GM23338 (cell line): ENCODE measurements around the gene ST7L. TPM values are rescaled to one million over a fixed set of nuclear protein-coding genes. Genes with fewer than 3 reads are reported as not detected.

Source experiments
- ATAC-seq: fragments of 200-7000 bp; cut with Tn5 transposase; 3 replicates; pipeline ENCODE4 v1.9.1; 2020
- DNase-seq: peaks from one replicate; pipeline ENCODE4 v3.0.0-alpha.2; 2015; ENCODE audit warnings: low spot score
- H2AFZ ChIP-seq: fragments of 200-600 bp; sonication (generic); 2 replicates; pipeline ENCODE4 v1.8.0; 2016; ENCODE audit warnings: antibody characterized with exemption, mild to moderate bottlenecking, moderate library complexity
- H3F3A ChIP-seq: fragments of 200-600 bp; sonication (generic); replicated peaks from 2 replicates; pipeline ENCODE4 v1.8.0; 2017; ENCODE audit warnings: antibody characterized with exemption, mixed run types, low read depth
- H3K27ac ChIP-seq: fragments of 200-600 bp; sonication (generic); 2 replicates; pipeline ENCODE4 v1.6.1; 2016; ENCODE audit warnings: low read depth
- H3K27me3 ChIP-seq: fragments of 200-600 bp; sonication (generic); 2 replicates; pipeline ENCODE4 v1.8.0; 2016; ENCODE audit warnings: mild to moderate bottlenecking, mixed run types, moderate library complexity; ENCODE audit not compliant: insufficient read depth
- H3K36me3 ChIP-seq: fragments of 200-600 bp; sonication (generic); 2 replicates; pipeline ENCODE4 v1.8.0; 2016; ENCODE audit warnings: mild to moderate bottlenecking; ENCODE audit not compliant: insufficient read depth
- H3K4me1 ChIP-seq: fragments of 200-600 bp; sonication (generic); 2 replicates; pipeline ENCODE4 v1.8.0; 2016; ENCODE audit warnings: mild to moderate bottlenecking, moderate library complexity; ENCODE audit not compliant: insufficient read depth
- H3K4me2 ChIP-seq: fragments of 200-600 bp; sonication (generic); 2 replicates; pipeline ENCODE4 v1.7.1; 2017; ENCODE audit warnings: mixed run types
- H3K4me3 ChIP-seq: fragments of 200-600 bp; sonication (generic); 2 replicates; pipeline ENCODE4 v1.6.1; 2016; ENCODE audit warnings: mixed run types
- H3K79me2 ChIP-seq: fragments of 200-600 bp; sonication (generic); replicated peaks from 2 replicates; pipeline ENCODE4 v1.8.0; 2017; ENCODE audit warnings: mild to moderate bottlenecking; ENCODE audit not compliant: insufficient read depth
- H3K9me2 ChIP-seq: fragments of 200-600 bp; sonication (generic); 2 replicates; pipeline ENCODE4 v1.8.0; 2017; ENCODE audit not compliant: insufficient read depth
- H4K20me1 ChIP-seq: fragments of 200-600 bp; sonication (generic); replicated peaks from 2 replicates; pipeline ENCODE4 v1.8.0; 2017; ENCODE audit warnings: mild to moderate bottlenecking; ENCODE audit not compliant: insufficient read depth
- H3K27ac Mint-ChIP-seq: 2 replicates; pipeline ENCODE4 v1.8.0; 2020; ENCODE audit warnings: inconsistent platforms, mild to moderate bottlenecking, moderate library complexity, mixed read lengths
- H3K27me3 Mint-ChIP-seq: 3 replicates; pipeline ENCODE4 v1.8.0; 2022; ENCODE audit warnings: low read depth, mild to moderate bottlenecking, moderate library complexity, mixed read lengths, inconsistent platforms; ENCODE audit not compliant: insufficient read depth, poor library complexity
- H3K36me3 Mint-ChIP-seq: 3 replicates; pipeline ENCODE4 v1.8.0; 2021; ENCODE audit warnings: low read depth, mild to moderate bottlenecking, inconsistent platforms, moderate library complexity, mixed read lengths
- H3K4me1 Mint-ChIP-seq: 3 replicates; pipeline ENCODE4 v1.8.0; 2020; ENCODE audit warnings: mild to moderate bottlenecking, inconsistent platforms, mixed read lengths
- H3K4me3 Mint-ChIP-seq: 3 replicates; pipeline ENCODE4 v1.8.0; 2021; ENCODE audit warnings: moderate library complexity, mild to moderate bottlenecking, inconsistent platforms, mixed read lengths
- H3K9me3 Mint-ChIP-seq: 3 replicates; pipeline ENCODE4 v1.8.0; 2020; ENCODE audit warnings: moderate library complexity, mild to moderate bottlenecking, inconsistent platforms, mixed read lengths
- CTCF ChIP-seq, 2 experiments: fragments of 200-600 bp in 1 of 2; sonication (generic) in 1 of 2; conservative IDR thresholded peaks; 2 replicates each; pipeline versions ENCODE4 v1.5.1 to v1.6.1; 2016 to 2017; ENCODE audit warnings: antibody characterized with exemption in 2 of 2, low read depth in 2 of 2, mild to moderate bottlenecking in 2 of 2, moderate library complexity in 1 of 2
- ETS1 ChIP-seq: IDR thresholded peaks from 2 replicates; pipeline ENCODE4 v1.6.1; 2016; ENCODE audit warnings: antibody characterized with exemption
- EZH2 ChIP-seq: fragments of 200-600 bp; sonication (generic); IDR thresholded peaks from one replicate; pipeline ENCODE4 v1.8.0; 2017; ENCODE audit warnings: antibody characterized with exemption, mild to moderate bottlenecking, low read depth; ENCODE audit not compliant: unreplicated experiment
- EZH2phosphoT487 ChIP-seq: fragments of 200-600 bp; sonication (generic); IDR thresholded peaks from one replicate; pipeline ENCODE4 v1.8.1; 2018; ENCODE audit warnings: antibody characterized with exemption; ENCODE audit not compliant: unreplicated experiment
- NANOG ChIP-seq: IDR thresholded peaks from 2 replicates; pipeline ENCODE4 v1.6.1; 2016; ENCODE audit warnings: antibody characterized with exemption, borderline replicate concordance
- REST ChIP-seq: IDR thresholded peaks from one replicate; pipeline ENCODE4 v1.6.1; 2018; ENCODE audit warnings: antibody characterized with exemption; ENCODE audit not compliant: unreplicated experiment
- ZNF331 ChIP-seq: fragments of 250-450 bp; sonication (Bioruptor Pico); IDR thresholded peaks from 2 replicates; pipeline ENCODE4 v1.5.0; 2020; ENCODE audit warnings: low read depth, mild to moderate bottlenecking, moderate library complexity
- polyA plus RNA-seq: library from polyadenylated mRNA; unstranded; fragments of >200 nt; fragmentation: Nextera tagmentation; extraction: Ambion mirVana; gene quantifications from 2 replicates; pipeline ENCODE4 v1.2.1, GENCODE V29; 2016
- total RNA-seq: library from RNA; depleted of rRNA; stranded (reverse); fragments of >200 nt; shearing (Covaris generic); gene quantifications from 2 replicates; pipeline ENCODE4 v1.2.3, GENCODE V29; 2014

The ST7L gene
- total and polyA plus RNA-seq, 2 experiments from 2014 or later, result 18.2 to 21.0 TPM

- no peaks in the 10 kb centered on the region for H3K9me2 ChIP-seq
- Mint-ChIP-seq H3K9me3 (no peaks in the 10 kb centered on the region), H3K4me1 (no peaks in the 10 kb centered on the region), H3K36me3 (no peaks in the 10 kb centered on the region), H3K4me3 (no peak overlapping the region), H3K27ac (no peak overlapping the region), H3K27me3 (peaks cover 1% of the 10 kb centered on the region)
- DNase-seq, result no peak
- TF ChIP-seq ETS1, result no peak
- TF ChIP-seq NANOG, result no peak
- no peak for TF ChIP-seq ZNF331 (CRISPR knock-in tag)
- no peak for TF ChIP-seq EZH2phosphoT487
- TF ChIP-seq EZH2, result no peak
- TF ChIP-seq REST, result no peak
- no peak for TF ChIP-seq CTCF (conservative IDR thresholded peaks at IDR 0.05; ENCODE audit: low read depth in 2 of 2)
- no peaks in the 10 kb centered on the region for H3K36me3 ChIP-seq
- no peaks in the 10 kb centered on the region for H3F3A ChIP-seq
- H3K79me2 ChIP-seq, result no peaks in the 10 kb centered on the region
- H3K4me3 ChIP-seq, result no peak overlapping the region
- H3K27me3 ChIP-seq, result no peaks in the 10 kb centered on the region
- no peak overlapping the region for H3K27ac ChIP-seq
- H3K4me2 ChIP-seq, result no peak overlapping the region
- H3K4me1 ChIP-seq, result no peaks in the 10 kb centered on the region
- H2AFZ ChIP-seq, result no peak overlapping the region
- no peak for ATAC-seq
- 0 out of 2 replicates have a peak, but pooled peaks cover 5% of the 10 kb centered on the region for H4K20me1 ChIP-seq
These were observed 76.6 kb downstream of the ST7L start for GRCh38 chr1:112542206-112542973.

- Mint-ChIP-seq H3K36me3 (no peaks in the 10 kb centered on the region), H3K4me1 (no peaks in the 10 kb centered on the region), H3K27me3 (peaks cover 1% of the 10 kb centered on the region), H3K27ac (no peak overlapping the region), H3K4me3 (no peak overlapping the region), H3K9me3 (no peaks in the 10 kb centered on the region)
- H3K27ac ChIP-seq, result no peak overlapping the region
- no peaks in the 10 kb centered on the region for H3K27me3 ChIP-seq
- no peak overlapping the region for H3K4me3 ChIP-seq
- H3K9me2 ChIP-seq, result no peaks in the 10 kb centered on the region
- H3K4me2 ChIP-seq, result no peak overlapping the region
- 0 out of 2 replicates have a peak, but pooled peaks cover 5% of the 10 kb centered on the region for H4K20me1 ChIP-seq
- H3F3A ChIP-seq, result no peaks in the 10 kb centered on the region
- H3K79me2 ChIP-seq, result no peaks in the 10 kb centered on the region
- ATAC-seq (no peak), DNase-seq (no peak)
- H3K4me1 ChIP-seq, result no peaks in the 10 kb centered on the region
- H2AFZ ChIP-seq, result no peak overlapping the region
- no peaks in the 10 kb centered on the region for H3K36me3 ChIP-seq
- TF ChIP-seq NANOG (no peak), EZH2phosphoT487 (no peak), CTCF (conservative IDR thresholded peaks at IDR 0.05; ENCODE audit: low read depth in 2 of 2) (no peak), REST (no peak)
These were observed 77.6 kb downstream of the ST7L start for GRCh38 chr1:112541299-112541698.
